T-cell (primary cell): ENCODE results near the gene RPL36. TPM values are rescaled to one million over a fixed set of nuclear protein-coding genes. Genes with fewer than 3 reads are reported as not detected.

Source experiments
- ATAC-seq, 4 experiments: fragments of 200-7000 bp in 3 of 4; fragments of 150-1000 bp in 1 of 4; cut with Tn5 transposase; replicated peaks in 1 of 4; 1 replicate in 3 of 4; 2 replicates in 1 of 4; pipeline ENCODE4 v1.10.0; 2021; ENCODE audit warnings: moderate library complexity in 3 of 4, mild to moderate bottlenecking in 2 of 4, moderate number of reproducible peaks in 1 of 4
- CTCF ChIA-PET, 2 donors: fragments of 300-600 bp; sonication (Branson Sonifier 250); formaldehyde crosslinking; loops; one replicate each; lab custom pipeline; 2022; ENCODE audit warnings: antibody characterized with exemption in 2 of 2; lab: Charles Lee
- POLR2A ChIA-PET, 2 donors: fragments of 300-600 bp; sonication (Branson Sonifier 250); formaldehyde crosslinking; loops; one replicate each; lab custom pipeline; 2022; ENCODE audit warnings: antibody characterized with exemption in 2 of 2; lab: Charles Lee
- DNase-seq, 35 experiments: peaks; one replicate each; pipeline versions ENCODE4 v3.0.0 to v3.0.0-alpha.2; 2013 to 2023
- H3K27ac ChIP-seq: one replicate; pipeline ENCODE4 v1.5.1; 2013; ENCODE audit warnings: low read length
- H3K27me3 ChIP-seq, 2 experiments: replicated peaks in 1 of 2; 1 replicate in 1 of 2; 2 replicates in 1 of 2; pipeline versions ENCODE4 v1.6.1 to v1.7.0; 2013; ENCODE audit warnings: low read length in 1 of 2, mixed read lengths in 1 of 2; ENCODE audit not compliant: control insufficient read depth in 2 of 2, insufficient read depth in 2 of 2; ENCODE audit errors: extremely low read depth in 1 of 2
- H3K36me3 ChIP-seq, 2 donors: 1 replicate in 1 of 2; 2 replicates in 1 of 2; pipeline versions ENCODE4 v1.6.1 to v1.7.0; 2013; ENCODE audit warnings: low read length in 1 of 2; ENCODE audit not compliant: control insufficient read depth in 2 of 2, insufficient read depth in 1 of 2; ENCODE audit errors: extremely low read depth in 1 of 2
- H3K4me1 ChIP-seq, 2 experiments: 1 replicate in 1 of 2; 2 replicates in 1 of 2; pipeline versions ENCODE4 v1.6.1 to v1.7.0; 2013; ENCODE audit warnings: low read length in 2 of 2, mixed read lengths in 1 of 2; ENCODE audit not compliant: insufficient read depth in 2 of 2, control insufficient read depth in 1 of 2; ENCODE audit errors: extremely low read depth in 1 of 2
- H3K4me3 ChIP-seq, 2 donors: 1 replicate in 1 of 2; 2 replicates in 1 of 2; pipeline versions ENCODE4 v1.5.1 to v1.7.0; 2013; ENCODE audit warnings: mild to moderate bottlenecking in 2 of 2, low read length in 1 of 2, moderate library complexity in 1 of 2; ENCODE audit not compliant: control insufficient read depth in 1 of 2; ENCODE audit errors: extremely low read depth in 1 of 2
- H3K9me3 ChIP-seq: 2 replicates; pipeline ENCODE4 v1.7.0; 2013
- H3K27ac Mint-ChIP-seq, 2 donors: one replicate each; pipeline ENCODE4 v1.8.0; 2020 to 2021; ENCODE audit warnings: mild to moderate bottlenecking in 2 of 2, mixed read lengths in 2 of 2
- H3K27me3 Mint-ChIP-seq, 2 donors: one replicate each; pipeline ENCODE4 v1.8.0; 2021 to 2022; ENCODE audit warnings: mixed read lengths in 2 of 2
- H3K36me3 Mint-ChIP-seq: one replicate; pipeline ENCODE4 v1.8.0; 2021; ENCODE audit warnings: mixed read lengths
- H3K4me1 Mint-ChIP-seq, 3 donors: one replicate each; pipeline ENCODE4 v1.8.0; 2020 to 2022; ENCODE audit warnings: mixed read lengths in 3 of 3, mild to moderate bottlenecking in 1 of 3
- H3K4me3 Mint-ChIP-seq, 3 donors: one replicate each; pipeline ENCODE4 v1.8.0; 2020 to 2022; ENCODE audit warnings: mild to moderate bottlenecking in 3 of 3, mixed read lengths in 3 of 3, moderate library complexity in 3 of 3
- H3K9me3 Mint-ChIP-seq, 3 donors: one replicate each; pipeline ENCODE4 v1.8.0; 2020 to 2022; ENCODE audit warnings: mixed read lengths in 3 of 3
- WGBS: methylation state at CpG from one replicate; pipeline ENCODE4 v1.1.5; 2013; ENCODE audit warnings: missing lambda C conversion rate; ENCODE audit not compliant: insufficient coverage; 5-methylcytosine and 5-hydroxymethylcytosine counted together
- total RNA-seq, 35 experiments: library from RNA in 6 of 35; stranded (reverse) in 6 of 35; fragments of 120-200 nt in 1 of 35; gene quantifications; one replicate each; pipeline versions ENCODE4 v1.2.1 to v1.2.4 and lab custom pipeline; 2013 to 2026

Gene RPL36
- total RNA-seq, 5 donors from 2014 or later (not counting 1 experiment from before 2014, with no cell fraction given) = 1,208 to 1,613 (median 1,528) TPM

GRCh38 chr19:5669212-5669611 is 20.9 kb upstream of the RPL36 start:
- H3K4me1 Mint-ChIP-seq = no peaks in the 10 kb centered on the region
- ChIA-PET POLR2A (no interaction called here), CTCF (interaction anchor here in 1 of 2 donors (0.7 kb wide), 1 partner anchor 14 kb away, joined by 6 read pairs; no protein-coding TSS in a partner anchor)
- Histone ChIP-seq H3K27me3 (no peaks in the 10 kb centered on the region), H3K9me3 (no peaks in the 10 kb centered on the region), H3K4me3 (no peak overlapping the region), H3K27ac (no peak overlapping the region), H3K36me3 (peaks cover 17 to 52% of the 10 kb centered on the region in 2 donors), H3K4me1 (no peaks in the 10 kb centered on the region)
- H3K27me3 Mint-ChIP-seq = no peaks in the 10 kb centered on the region
- 96% methylated on average over 8 of the region's 11 CpGs for WGBS
- no peak overlapping the region for H3K27ac Mint-ChIP-seq
- ATAC-seq = peak in 1 of 4 experiments; percentile 13
- H3K4me3 Mint-ChIP-seq = no peak overlapping the region
- H3K9me3 Mint-ChIP-seq = no peaks in the 10 kb centered on the region
- no peak for DNase-seq
- peaks cover 34% of the 10 kb centered on the region for H3K36me3 Mint-ChIP-seq

GRCh38 chr19:5671600-5671999 is 18.5 kb upstream of the RPL36 start:
- no peaks in the 10 kb centered on the region for H3K9me3 ChIP-seq
- peaks cover 8 to 28% of the 10 kb centered on the region in 2 donors for H3K36me3 ChIP-seq
- H3K27me3 ChIP-seq = no peaks in the 10 kb centered on the region
- H3K4me3 ChIP-seq = no peak overlapping the region
- DNase-seq (no peak), ATAC-seq (no peak)
- WGBS = 100% methylated on average over 6 of the region's 7 CpGs
- Mint-ChIP-seq H3K9me3 (no peaks in the 10 kb centered on the region), H3K27me3 (no peaks in the 10 kb centered on the region), H3K36me3 (peaks cover 14% of the 10 kb centered on the region), H3K4me3 (no peak overlapping the region), H3K27ac (no peak overlapping the region), H3K4me1 (no peaks in the 10 kb centered on the region)
- no peak overlapping the region for H3K27ac ChIP-seq
- no peaks in the 10 kb centered on the region for H3K4me1 ChIP-seq
- ChIA-PET POLR2A (no interaction called here), CTCF (no interaction called here)

DNA sequence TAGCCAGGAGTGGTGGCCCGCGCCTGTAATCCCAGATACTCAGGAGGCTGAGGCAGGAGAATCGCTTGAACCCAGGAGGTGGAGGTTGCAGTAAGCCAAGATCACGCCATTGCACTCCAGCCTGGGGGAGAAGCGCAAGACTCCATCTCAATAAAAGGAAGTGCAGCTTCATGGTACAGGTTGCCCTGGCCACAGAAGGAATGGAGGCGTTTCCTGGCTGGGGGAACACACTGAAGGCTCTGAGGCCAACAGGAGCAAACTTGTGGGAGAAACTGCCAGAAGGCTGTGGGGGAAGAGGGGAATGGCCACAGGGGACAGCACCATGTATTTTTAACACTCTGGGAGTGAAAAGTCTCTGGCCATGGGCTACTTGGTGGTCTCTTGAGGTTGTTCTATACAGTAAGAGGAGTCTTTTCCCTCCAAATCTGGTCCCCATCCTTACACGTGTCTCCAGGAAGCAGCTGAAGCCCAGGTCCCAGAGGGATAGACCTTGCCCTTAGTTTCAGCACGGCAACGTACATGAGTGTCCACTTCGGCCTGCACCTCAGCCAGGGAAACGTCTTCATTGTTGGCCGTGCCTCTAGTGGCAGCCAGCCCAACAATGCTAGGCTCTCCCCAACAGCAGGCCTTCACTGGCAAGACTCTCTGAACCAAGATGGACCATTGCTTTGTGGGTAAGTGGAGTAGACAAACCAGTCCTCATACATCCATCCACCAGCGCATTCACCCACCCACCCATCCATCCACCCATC is 17.2 kb upstream of the RPL36 start:
- Histone ChIP-seq H3K4me3 (no peak overlapping the region), H3K36me3 (peaks cover 3 to 15% of the 10 kb centered on the region in 2 donors), H3K9me3 (no peaks in the 10 kb centered on the region), H3K27me3 (no peaks in the 10 kb centered on the region), H3K27ac (no peak overlapping the region), H3K4me1 (no peaks in the 10 kb centered on the region)
- Mint-ChIP-seq H3K27me3 (no peaks in the 10 kb centered on the region), H3K27ac (no peak overlapping the region), H3K4me3 (no peak overlapping the region), H3K9me3 (no peaks in the 10 kb centered on the region), H3K4me1 (no peaks in the 10 kb centered on the region), H3K36me3 (peaks cover 7% of the 10 kb centered on the region)
- 98% methylated on average over 8 of the region's 13 CpGs for WGBS
- CTCF ChIA-PET = no interaction called here
- POLR2A ChIA-PET = no interaction called here
- DNase-seq (no peak), ATAC-seq (no peak)

DNA sequence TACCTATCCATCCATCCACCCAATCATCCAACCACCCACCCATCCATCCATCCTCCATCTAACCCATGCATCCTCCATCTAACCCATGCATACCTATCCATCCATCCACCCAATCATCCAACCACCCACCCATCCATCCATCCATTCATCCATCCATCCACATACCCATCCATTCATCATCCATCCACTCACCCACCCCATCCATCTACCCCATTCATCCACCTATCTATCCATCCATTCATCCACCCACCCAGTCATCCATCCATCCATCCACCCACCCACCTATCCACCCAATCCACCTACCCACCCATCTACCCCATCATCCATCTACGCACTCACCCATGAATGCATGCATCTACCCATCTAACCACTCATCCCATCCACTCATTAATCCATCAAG is 16.3 kb upstream of the RPL36 start:
- Mint-ChIP-seq H3K4me3 (no peak overlapping the region), H3K4me1 (peaks cover 0 to under 1% (median 0%) of the 10 kb centered on the region in 3 donors), H3K36me3 (peaks cover 6% of the 10 kb centered on the region), H3K27me3 (no peaks in the 10 kb centered on the region), H3K9me3 (no peaks in the 10 kb centered on the region), H3K27ac (no peak overlapping the region)
- Histone ChIP-seq H3K9me3 (no peaks in the 10 kb centered on the region), H3K4me1 (no peaks in the 10 kb centered on the region), H3K4me3 (no peak overlapping the region), H3K27ac (no peak overlapping the region), H3K27me3 (no peaks in the 10 kb centered on the region), H3K36me3 (peaks cover 6 to 14% of the 10 kb centered on the region in 2 donors)
- CTCF ChIA-PET = no interaction called here
- POLR2A ChIA-PET = no interaction called here
- 100% methylated on average over 1 of the region's 1 CpG for WGBS
- ATAC-seq (no peak), DNase-seq (no peak)

DNA sequence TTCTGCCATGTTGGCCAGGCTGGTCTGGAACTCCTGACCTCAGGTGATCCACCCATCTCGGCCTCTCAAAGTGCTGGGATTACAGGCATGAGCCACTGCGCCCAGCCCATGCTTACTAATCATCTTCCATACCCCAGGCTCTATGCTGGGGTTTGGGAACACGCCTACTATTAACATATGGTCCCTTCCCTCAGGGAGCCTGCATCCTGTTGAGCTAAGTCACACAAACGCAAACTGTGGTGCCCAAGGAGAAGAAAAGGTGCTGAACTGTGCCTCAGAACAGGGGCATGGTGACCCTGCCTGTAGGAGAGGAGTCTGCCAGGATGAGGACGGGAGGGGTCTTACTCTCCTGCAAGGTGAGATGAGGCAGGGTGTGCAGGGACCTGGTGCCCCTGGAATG is 15.4 kb upstream of the RPL36 start:
- DNase-seq (no peak), ATAC-seq (no peak)
- no peaks in the 10 kb centered on the region for H3K9me3 ChIP-seq
- no peaks in the 10 kb centered on the region for H3K36me3 Mint-ChIP-seq
- no peaks in the 10 kb centered on the region for H3K27me3 ChIP-seq
- peaks cover 1 to 9% of the 10 kb centered on the region in 2 experiments for H3K4me1 ChIP-seq
- ChIA-PET CTCF (no interaction called here), POLR2A (no interaction called here)
- H3K27me3 Mint-ChIP-seq = no peaks in the 10 kb centered on the region
- H3K27ac ChIP-seq = no peak overlapping the region
- no peak overlapping the region for H3K4me3 Mint-ChIP-seq
- WGBS = 87% methylated on average over 4 of the region's 5 CpGs
- H3K4me1 Mint-ChIP-seq = peaks cover 8 to 10% (median 8%) of the 10 kb centered on the region in 3 donors
- no peaks in the 10 kb centered on the region for H3K9me3 Mint-ChIP-seq
- peaks cover 5% of the 10 kb centered on the region in 2 donors for H3K36me3 ChIP-seq
- H3K4me3 ChIP-seq = no peak overlapping the region
- no peak overlapping the region for H3K27ac Mint-ChIP-seq

GRCh38 chr19:5676105-5676771 is 13.9 kb upstream of the RPL36 start:
- ChIA-PET POLR2A (no interaction called here), CTCF (interaction anchor here in 1 of 2 donors (0.6 kb wide), 1 partner anchor 892 kb away, joined by 4 read pairs; no protein-coding TSS in a partner anchor)
- peaks cover 17 to 21% (median 18%) of the 10 kb centered on the region in 3 donors for H3K4me1 Mint-ChIP-seq
- H3K9me3 Mint-ChIP-seq = no peaks in the 10 kb centered on the region
- DNase-seq (no peak), ATAC-seq (no peak)
- H3K9me3 ChIP-seq = no peaks in the 10 kb centered on the region
- H3K27me3 Mint-ChIP-seq = no peaks in the 10 kb centered on the region
- no peaks in the 10 kb centered on the region for H3K27me3 ChIP-seq
- H3K36me3 ChIP-seq = peaks cover 3% of the 10 kb centered on the region in 2 donors
- peaks cover 5 to 17% of the 10 kb centered on the region in 2 experiments for H3K4me1 ChIP-seq
- no peak overlapping the region for H3K27ac ChIP-seq
- WGBS = 87% methylated on average over 9 of the region's 17 CpGs
- H3K4me3 Mint-ChIP-seq = no peak overlapping the region
- no peak overlapping the region for H3K27ac Mint-ChIP-seq
- H3K36me3 Mint-ChIP-seq = no peaks in the 10 kb centered on the region
- H3K4me3 ChIP-seq = no peak overlapping the region
